Neural cell (in vitro differentiated cells): ENCODE results near the gene CFAP100.

Experiments used
- CTCF ChIP-seq: fragments of 450-650 bp; IDR thresholded peaks from 2 replicates; pipeline ENCODE4 v1.5.1; 2014; ENCODE audit warnings: antibody characterized with exemption, mild to moderate bottlenecking, moderate library complexity; ENCODE audit not compliant: poor library complexity, severe bottlenecking
- EP300 ChIP-seq: fragments of 450-650 bp; conservative IDR thresholded peaks from 2 replicates; pipeline ENCODE4 v1.6.1; 2014; ENCODE audit warnings: antibody characterized with exemption, mild to moderate bottlenecking, moderate library complexity; ENCODE audit not compliant: poor library complexity, severe bottlenecking
- EZH2 ChIP-seq: fragments of 200-600, 300-800 bp; shearing (Covaris generic), sonication (generic); IDR thresholded peaks from 2 replicates; pipeline ENCODE4 v1.6.1; 2014; ENCODE audit warnings: antibody characterized with exemption, low read length, borderline replicate concordance, mild to moderate bottlenecking; ENCODE audit not compliant: insufficient read depth, poor library complexity, severe bottlenecking
- POLR2AphosphoS5 ChIP-seq: IDR thresholded peaks from 2 replicates; pipeline ENCODE4 v1.6.1; 2012
- RAD21 ChIP-seq: fragments of 450-650 bp; conservative IDR thresholded peaks from 2 replicates; pipeline ENCODE4 v1.6.1; 2014; ENCODE audit warnings: antibody characterized with exemption, mild to moderate bottlenecking, moderate library complexity
- REST ChIP-seq: IDR thresholded peaks from 2 replicates; pipeline ENCODE4 v1.6.1; 2012; ENCODE audit warnings: borderline replicate concordance
- SMC3 ChIP-seq: fragments of 450-650 bp; conservative IDR thresholded peaks from 2 replicates; pipeline ENCODE4 v1.6.1; 2014; ENCODE audit warnings: antibody characterized with exemption, mild to moderate bottlenecking, moderate library complexity; ENCODE audit not compliant: poor library complexity
- TAF1 ChIP-seq: IDR thresholded peaks from 2 replicates; pipeline ENCODE4 v1.6.1; 2012; ENCODE audit warnings: low read depth

- TF ChIP-seq RAD21 (no peak), CTCF (no peak), POLR2AphosphoS5 (no peak), EZH2 (no peak), TAF1 (no peak), REST (no peak), EP300 (no peak), SMC3 (no peak)
Measured at GRCh38 chr3:126433105-126433430, 38.4 kb downstream of the CFAP100 start.
